GM10248 (cell line): ENCODE measurements around the gene SLC17A3.

Source experiments
- CTCF ChIA-PET: fragments of 300-600 bp; sonication (Branson Sonifier 250); formaldehyde crosslinking; extraction: SDS; loops from one replicate; lab custom pipeline; 2021; ENCODE audit warnings: antibody characterized with exemption; lab: Yijun Ruan, JAX
- POLR2A ChIA-PET: fragments of 350-650 bp; sonication (Branson Sonifier 250); formaldehyde crosslinking; extraction: SDS; loops from one replicate; lab custom pipeline; 2020; ENCODE audit warnings: antibody characterized with exemption; lab: Yijun Ruan, JAX
- DNase-seq: peaks from one replicate; pipeline ENCODE4 v3.0.0; 2012; ENCODE audit errors: extremely low spot score
- CTCF ChIP-seq: IDR thresholded peaks from 2 replicates; pipeline ENCODE4 v1.5.1; 2012; ENCODE audit warnings: mild to moderate bottlenecking, low read depth; ENCODE audit errors: extremely low read depth, missing control alignments, control extremely low read depth

SLC17A3 gene

GRCh38 chr6:25875563-25875905, 1.5 kb upstream of the SLC17A3 start:
- ChIA-PET POLR2A (no interaction called here), CTCF (interaction anchor here (1.3 to 1.4 kb wide), 2 partner anchors 11 to 17 kb away, joined by 3 read pairs; no protein-coding TSS in a partner anchor)
- TF ChIP-seq CTCF = no peak
- no peak for DNase-seq

DNA sequence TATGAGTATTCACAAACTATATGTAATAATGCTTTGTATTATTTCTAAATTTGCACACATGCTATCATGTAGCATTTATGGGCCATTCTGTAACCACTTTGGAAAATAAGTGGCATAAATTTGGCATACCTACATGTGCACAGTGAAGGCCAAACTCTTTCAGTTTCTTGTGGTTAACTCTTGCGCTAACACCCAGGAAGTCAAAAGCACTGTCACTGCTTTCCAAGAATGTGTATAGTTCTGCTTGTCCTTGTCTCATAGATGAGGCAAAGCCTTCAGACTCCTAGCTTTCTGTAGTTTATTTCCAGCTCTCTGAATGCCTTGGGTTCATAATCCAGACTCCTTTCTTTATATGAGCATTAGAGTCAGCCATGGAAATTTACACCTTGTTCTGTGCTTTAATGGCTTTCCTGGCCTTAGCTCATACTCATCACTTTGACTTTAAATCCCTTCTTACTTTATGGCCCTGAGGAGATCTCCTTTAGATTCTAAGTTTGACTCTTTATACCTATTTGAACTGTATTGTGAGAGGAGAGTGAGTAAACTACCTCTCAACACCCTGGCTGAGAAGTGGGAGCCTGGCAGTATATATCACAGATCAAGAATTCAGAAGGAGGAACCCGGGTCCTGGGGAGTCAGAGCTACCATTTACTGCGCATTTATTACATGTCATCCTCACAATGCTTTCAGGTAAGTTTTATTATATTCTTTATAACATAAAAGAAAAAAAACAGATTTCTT, 949 bp upstream of the SLC17A3 start:
- ChIA-PET POLR2A (interaction anchor here (0.5 kb wide), 1 partner anchor 112 kb away, joined by 4 read pairs; no protein-coding TSS in a partner anchor), CTCF (interaction anchor here (1.3 to 1.4 kb wide), 2 partner anchors 10 to 17 kb away, joined by 3 read pairs; no protein-coding TSS in a partner anchor)
- no peak for TF ChIP-seq CTCF
- no peak for DNase-seq

DNA sequence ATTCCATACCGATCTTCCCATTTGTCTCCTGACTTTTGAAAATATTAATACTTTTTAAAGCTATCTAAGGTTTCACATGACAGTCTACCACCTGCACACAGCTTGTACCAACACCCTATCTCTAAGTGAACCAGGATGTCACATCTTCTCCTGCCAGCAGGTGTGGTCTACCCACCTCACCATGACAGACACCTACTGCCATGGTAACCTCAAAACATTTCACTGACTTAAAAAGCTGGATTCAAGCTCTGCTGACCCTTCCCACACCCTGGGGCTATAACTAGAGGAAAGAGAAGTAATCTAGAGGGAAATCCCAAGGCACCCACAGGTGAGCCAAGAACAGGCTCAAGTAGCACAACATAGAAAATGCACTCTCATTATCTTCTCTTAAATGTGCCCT, 1.2 kb downstream of the SLC17A3 start:
- no peak for TF ChIP-seq CTCF
- no peak for DNase-seq
- POLR2A ChIA-PET = no interaction called here
- CTCF ChIA-PET = interaction anchor here (0.8 to 1.7 kb wide), 4 partner anchors 8 to 84 kb away, joined by 3 to 6 read pairs (median 4); no protein-coding TSS in a partner anchor

GRCh38 chr6:25869840-25870239, 4.2 kb downstream of the SLC17A3 start:
- no peak for DNase-seq
- ChIA-PET CTCF (interaction anchor here (1.4 kb wide), 1 partner anchor 12 kb away, joined by 3 read pairs; no protein-coding TSS in a partner anchor), POLR2A (no interaction called here)
- no peak for TF ChIP-seq CTCF

DNA sequence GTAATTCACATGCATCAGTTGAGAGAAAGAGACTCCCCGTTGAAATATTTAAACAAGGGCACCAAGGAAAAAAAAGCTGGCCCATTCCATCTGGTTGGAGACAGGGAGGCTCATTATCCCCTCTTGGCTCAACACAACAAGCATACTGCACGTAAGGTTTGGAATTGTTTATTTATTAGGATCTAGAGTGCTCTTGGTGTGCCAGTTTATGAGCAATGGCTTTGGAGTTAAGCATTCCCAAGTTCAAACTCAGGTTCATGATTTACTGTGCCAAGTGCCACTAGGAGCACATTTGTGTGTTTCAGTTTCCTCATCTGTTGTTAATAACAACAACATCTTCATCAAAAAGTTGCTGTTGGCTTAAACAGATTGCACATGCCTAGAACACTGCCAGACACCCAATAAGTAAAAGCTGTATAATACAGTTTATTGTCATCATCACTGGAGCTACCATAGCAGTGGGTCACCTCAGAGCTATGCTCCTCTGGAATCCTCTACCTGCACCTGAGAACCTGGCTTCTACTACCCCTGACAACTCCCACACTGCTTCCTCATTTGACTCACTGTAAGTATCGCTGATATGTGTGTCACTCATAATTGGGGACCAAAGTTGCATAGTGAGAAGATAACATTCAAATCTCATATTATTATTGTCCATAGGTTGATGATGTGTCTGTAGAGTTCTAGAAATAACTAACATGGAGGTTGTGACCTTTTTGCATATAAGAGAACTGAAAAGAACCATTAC, 5.4 kb downstream of the SLC17A3 start:
- no peak for TF ChIP-seq CTCF
- ChIA-PET CTCF (interaction anchor here (0.9 to 1.4 kb wide), 2 partner anchors 10 to 16 kb away, joined by 3 read pairs; no protein-coding TSS in a partner anchor), POLR2A (no interaction called here)
- no peak for DNase-seq

- no peak for TF ChIP-seq CTCF
- CTCF ChIA-PET = no interaction called here
- POLR2A ChIA-PET = no interaction called here
- DNase-seq = no peak
These were observed 8.0 kb downstream of the SLC17A3 start for GRCh38 chr6:25866011-25866410.
